GM19452 (cell line): ENCODE data around the gene TSPAN32.

Experiments used
- ATAC-seq: cut with Tn5 transposase; IDR thresholded peaks from one replicate; pipeline ENCODE4 v1.9.1; 2021; ENCODE audit not compliant: unreplicated experiment

The TSPAN32 gene

DNA sequence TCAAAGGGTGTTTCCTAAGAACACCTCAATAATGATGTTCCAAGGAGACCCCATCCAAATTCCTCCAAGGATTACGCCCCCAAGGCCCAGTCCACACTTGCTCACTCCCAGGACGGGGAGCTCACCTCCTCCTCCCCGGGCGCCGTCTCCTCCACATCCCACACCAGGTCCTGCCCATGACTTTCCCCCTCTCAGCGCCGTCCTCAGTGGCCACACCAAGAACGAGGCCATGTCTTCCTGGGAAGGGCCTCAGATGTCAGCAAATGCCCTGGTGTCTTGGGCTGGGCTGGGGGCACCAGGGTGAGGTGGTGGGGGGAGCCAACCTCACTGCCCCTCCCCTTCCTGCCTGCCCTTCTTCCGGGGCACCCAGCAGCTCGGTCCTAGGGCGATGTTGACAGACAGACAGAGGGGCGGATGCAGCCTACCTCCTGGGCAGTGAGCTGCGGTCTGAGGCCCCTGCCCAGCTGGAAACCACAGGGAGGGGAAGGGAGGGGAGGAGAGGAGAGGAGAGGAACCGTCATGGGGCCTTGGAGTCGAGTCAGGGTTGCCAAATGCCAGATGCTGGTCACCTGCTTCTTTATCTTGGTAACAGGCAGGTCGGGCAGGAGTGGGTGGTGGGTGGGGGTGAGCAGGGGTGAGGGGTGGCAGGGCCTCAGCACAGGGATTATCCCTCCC lies at the start of gene TSPAN32, which contains the start of gene C11orf21:
Gene TSPAN32, plus strand, starts transcription at position 383 of the 675 bp plus-strand sequence. Its CDS starts 137 bp downstream, at position 520.
Gene C11orf21, minus strand, starts transcription at position 288 of the 675 bp plus-strand sequence. Its CDS starts 110 bp downstream, at position 178.
- ATAC-seq, result no peak

- ATAC-seq, result no peak
Observed at GRCh38 chr11:2252018-2252417, 49.8 kb upstream of the TSPAN32 start.

- no peak for ATAC-seq
Observed at GRCh38 chr11:2256293-2256913, 45.4 kb upstream of the TSPAN32 start.

- ATAC-seq, result no peak
Observed at GRCh38 chr11:2256951-2257700, 44.7 kb upstream of the TSPAN32 start.

- ATAC-seq, result no peak
Observed at GRCh38 chr11:2258501-2259465, 43.0 kb upstream of the TSPAN32 start.

DNA sequence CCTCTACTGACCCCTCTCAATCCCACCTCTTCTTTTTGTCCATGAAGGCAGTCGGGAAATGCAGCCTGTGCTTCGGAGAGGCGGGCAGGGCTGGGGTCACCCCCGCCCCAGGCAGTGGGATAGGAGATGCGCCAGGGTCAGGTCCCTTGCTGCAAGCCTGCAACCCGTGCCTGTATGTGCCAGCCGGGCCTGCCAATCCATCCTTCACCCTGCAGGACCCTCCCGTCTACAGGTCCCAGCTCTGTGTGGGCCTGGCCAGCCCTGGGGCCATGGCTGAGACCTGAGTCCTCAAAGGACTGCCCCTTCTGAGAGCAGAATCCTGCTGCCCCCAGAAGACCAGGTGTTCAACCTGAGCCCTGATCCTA lies 42.4 kb upstream of the TSPAN32 start:
- ATAC-seq, result no peak

GRCh38 chr11:2259897-2260451 lies 41.8 kb upstream of the TSPAN32 start:
- no peak for ATAC-seq

DNA sequence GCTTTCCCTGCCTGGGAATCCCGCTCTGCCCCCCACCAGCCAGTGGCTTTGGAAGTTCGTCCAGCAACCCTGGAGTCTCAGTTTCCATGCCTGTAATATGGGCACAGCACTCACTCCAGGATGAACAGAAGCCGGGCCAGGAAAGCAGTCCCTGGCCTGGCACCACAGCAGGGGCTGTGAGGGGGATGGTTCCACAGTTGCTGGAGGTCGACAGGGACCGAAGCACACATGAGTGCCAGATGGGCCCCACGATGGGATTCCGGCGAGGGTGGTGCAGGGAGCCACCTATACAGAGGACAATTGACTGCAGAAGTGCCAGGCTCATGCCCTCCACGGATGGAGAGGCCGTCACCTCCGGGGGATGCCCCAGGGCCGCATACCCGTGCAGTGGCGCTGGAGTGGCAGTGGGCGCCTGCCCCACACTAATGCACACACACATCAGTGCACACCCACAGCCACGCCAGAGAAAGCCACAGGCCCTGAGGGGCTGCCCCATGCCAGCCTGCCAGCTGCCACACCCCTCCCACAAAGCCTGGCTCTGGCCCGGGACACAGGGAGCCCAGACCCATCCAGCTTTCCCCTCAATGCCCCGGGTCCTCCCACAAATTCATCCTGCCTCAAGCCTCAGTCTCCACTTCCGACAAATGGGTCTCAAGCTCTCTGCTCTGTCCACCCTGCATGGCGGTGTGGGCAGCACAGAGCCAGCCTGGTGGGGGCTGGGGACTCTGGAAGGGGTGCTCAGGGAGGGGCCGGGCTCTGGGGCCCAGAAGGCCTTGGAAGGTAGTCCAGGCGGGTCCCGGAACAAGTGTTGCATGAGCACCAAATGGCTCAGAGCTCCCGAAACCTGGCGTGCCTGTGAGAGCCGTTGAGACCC lies 41.1 kb upstream of the TSPAN32 start:
- no peak for ATAC-seq

GRCh38 chr11:2261436-2262230 lies 40.2 kb upstream of the TSPAN32 start:
- no peak for ATAC-seq

- no peak for ATAC-seq
Observed at GRCh38 chr11:2262301-2263070, 39.3 kb upstream of the TSPAN32 start.

GRCh38 chr11:2263071-2263565 lies 38.7 kb upstream of the TSPAN32 start:
- no peak for ATAC-seq

DNA sequence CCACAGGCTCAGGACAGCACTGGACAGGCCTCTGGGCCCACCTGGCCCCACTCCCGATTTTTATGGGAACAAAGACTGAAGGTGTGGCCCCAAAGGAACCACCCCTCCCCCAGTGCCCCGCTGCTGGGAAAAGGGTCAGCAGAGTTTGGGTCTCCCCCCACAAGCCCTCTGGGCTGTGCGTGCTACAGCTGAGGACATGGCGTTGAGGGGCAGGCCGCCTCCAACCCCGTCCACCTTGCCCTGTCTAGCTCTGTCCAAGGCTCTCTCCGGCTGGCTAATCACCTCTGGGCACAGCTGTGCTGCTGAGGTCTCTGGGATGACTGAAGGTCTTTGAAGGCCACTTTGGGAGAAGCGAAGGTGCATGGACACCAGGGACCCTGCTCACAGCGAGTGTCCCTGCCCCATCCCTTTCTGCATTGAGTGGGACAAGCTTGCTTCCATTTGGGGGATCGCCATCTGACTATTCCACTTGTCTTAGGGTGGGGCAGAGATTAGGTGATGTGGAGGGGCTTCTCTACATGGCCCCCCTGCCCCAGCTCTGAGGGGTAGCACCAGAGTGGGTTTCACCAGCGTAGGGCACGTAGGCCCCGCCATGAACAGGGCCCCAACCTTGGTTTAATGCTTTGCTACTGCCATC lies 38.0 kb upstream of the TSPAN32 start:
- no peak for ATAC-seq

DNA sequence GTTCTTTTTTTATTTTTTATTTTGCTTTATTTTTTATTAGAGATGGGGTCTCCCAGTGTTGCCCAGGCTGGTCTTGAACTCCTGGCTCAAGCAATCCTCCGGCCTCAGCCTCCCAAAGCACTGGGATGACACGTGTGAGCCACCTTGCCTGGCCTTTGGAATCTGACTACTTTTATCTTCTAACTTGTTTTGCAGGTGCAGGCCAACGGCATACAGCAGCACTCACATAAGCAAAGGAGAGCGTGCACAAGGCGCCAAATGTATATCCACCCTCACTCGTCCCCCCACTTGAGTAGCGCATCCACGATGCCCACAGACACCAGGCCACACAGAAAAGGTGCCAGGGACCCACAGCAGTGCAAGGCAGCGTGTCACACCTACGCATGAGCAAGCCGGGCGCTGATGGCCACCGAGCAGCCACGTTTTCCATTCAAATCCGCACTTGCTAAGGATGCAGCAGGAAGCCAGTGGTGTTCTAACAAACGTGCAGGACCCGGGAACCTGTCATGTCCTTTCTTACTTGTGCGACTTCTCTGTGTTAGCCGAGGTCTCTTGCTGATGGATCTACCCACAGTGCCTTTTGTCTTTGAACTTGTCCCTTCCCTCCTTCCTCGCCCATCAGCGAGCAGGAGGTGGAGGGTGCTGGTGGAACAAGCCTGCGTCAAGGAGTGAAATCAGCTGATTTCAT lies 37.3 kb upstream of the TSPAN32 start:
- no peak for ATAC-seq

- peak; percentile 72 for ATAC-seq
Observed at GRCh38 chr11:2265396-2265795, 36.4 kb upstream of the TSPAN32 start.

DNA sequence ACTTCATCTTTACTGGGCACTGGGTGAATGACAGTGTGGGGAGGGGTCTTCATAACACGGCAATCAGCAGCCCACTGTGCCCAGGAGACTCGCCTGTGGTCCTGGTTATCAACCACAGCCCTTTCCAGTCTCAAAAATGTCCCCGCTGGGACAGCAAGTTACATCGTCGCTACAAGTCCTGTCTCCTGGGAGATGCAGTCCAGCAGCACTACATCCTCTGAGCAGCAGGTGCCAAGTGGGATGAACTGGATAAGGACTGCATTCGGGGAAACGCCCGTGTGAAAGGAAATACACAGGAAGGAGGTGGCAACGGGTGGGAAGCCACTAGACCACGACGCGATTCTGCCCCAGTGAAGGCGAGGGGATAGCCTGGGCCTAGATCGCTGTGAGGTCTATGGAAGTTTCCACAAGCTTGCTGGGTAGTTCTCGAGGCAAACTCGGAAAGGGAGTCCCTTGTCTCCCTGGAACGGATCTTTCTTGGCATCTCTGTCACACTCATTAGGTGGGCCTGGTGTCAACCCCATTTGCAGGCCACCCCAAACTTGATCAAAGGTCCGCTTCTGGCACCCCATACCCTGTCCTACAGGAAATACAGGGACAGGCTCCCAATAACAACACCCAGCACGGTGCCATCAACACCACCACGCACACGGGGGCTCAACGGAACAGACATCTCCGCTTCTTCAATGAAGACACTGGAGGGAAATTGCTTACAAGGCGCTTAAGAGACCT lies 35.8 kb upstream of the TSPAN32 start:
- ATAC-seq, result no peak
